HG02943 (cell line): ENCODE measurements around the gene FGD4.
"Not testable (repeated sequence)": the region's sequence is repeated elsewhere in the genome, so short reads cannot be mapped to it uniquely, and the experiment has no call there.

Experiments used
- ATAC-seq: cut with Tn5 transposase; IDR thresholded peaks from one replicate; pipeline ENCODE4 v1.9.1; 2021; ENCODE audit warnings: mild to moderate bottlenecking, low read depth, moderate library complexity; ENCODE audit not compliant: unreplicated experiment

The FGD4 gene

DNA sequence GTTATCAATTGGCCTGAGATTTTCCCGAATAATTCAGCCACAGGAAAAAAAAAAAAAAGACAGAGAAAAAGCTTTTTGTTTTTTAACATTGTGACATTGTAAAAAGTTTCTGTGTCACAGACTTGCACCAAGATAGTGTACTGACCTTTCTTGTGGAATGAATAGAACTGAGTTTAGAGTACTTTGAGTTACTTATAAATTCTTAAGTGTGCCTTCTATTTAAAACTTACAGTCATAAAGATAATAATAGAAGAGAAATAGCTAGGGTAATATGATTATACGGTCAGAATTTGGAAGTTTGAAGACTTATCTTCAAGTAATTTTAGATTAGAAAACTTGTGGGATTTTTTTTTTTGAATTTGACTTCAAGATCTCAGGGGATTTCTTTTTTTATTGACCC lies 88.8 kb downstream of the FGD4 start:
- no peak for ATAC-seq

DNA sequence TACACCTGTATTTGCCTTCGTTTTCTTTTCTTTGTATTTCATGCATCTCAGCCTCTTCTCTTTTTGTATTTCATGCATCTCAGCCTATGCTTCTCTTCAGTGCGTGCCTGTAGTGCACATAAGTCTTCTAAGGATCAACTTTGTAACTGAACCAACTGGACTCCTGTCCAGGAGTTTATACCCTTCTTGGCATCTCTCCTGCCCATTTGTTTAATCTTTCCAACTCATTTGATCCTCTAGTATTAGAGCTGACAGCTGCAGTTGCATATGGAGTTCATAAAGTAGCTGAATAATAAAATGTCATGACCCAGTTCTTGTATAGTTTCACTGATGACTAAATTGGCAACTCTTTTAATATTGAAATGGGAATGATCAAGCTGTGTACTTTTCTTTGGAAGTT lies 89.7 kb downstream of the FGD4 start:
- no peak for ATAC-seq

DNA sequence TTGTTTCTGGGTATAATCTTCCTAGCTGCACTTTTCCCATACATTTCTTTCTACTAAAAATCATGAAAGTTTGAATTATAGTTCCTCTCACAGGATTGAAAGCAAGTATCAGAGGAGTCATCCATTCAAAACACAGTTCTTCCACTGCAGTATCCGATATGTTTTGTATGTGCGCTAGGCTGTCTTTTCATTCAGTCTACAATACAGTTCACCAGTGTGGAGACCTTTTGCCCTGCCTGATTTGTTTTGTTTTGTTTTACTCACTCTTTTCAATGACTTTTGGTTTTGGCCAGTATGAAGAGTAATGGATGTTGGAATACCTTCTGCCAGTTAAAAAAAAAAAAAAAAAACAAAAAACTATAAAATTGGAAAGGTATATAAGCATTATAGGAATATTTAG lies 91.4 kb downstream of the FGD4 start:
- ATAC-seq: no peak

DNA sequence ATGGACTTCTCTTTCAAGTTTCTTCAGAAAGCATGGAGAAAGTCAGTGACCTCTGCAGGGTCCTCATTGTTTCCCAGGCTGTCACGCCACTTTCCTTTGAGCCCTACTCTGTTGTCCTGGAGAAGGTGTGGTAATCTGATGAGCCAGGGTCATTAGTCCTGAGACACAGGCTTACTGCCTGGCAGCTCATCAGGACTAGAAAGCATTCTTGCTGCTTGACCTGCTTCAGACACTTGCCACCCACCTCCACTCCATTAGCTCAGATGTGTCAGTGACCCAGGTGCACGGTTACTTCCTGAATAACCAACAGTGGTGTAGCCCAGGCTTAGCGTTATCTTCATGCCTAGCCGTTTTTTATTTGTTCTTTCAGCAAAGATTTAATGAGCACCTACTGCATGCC lies 93.9 kb downstream of the FGD4 start:
- no peak for ATAC-seq

DNA sequence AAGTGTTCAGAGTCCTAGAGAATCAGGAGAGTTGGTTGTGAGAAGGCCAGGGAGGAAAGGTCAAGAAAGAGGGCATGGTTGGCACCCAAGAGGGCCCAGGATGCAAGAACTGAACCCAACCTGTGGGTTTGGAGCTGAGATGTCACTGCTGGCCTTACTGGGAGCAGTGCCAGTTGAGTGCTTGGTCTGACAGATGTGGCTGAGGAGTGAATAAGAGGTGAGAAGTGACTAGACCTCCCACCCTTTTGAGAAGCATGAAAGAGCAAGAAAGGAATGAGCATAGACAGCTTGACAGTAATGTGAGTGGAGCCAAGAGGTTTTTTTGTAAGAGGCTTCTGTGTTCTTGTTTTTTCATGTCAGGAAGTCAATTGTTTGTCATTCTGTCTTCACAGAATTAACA lies 95.3 kb downstream of the FGD4 start:
- ATAC-seq: no peak

DNA sequence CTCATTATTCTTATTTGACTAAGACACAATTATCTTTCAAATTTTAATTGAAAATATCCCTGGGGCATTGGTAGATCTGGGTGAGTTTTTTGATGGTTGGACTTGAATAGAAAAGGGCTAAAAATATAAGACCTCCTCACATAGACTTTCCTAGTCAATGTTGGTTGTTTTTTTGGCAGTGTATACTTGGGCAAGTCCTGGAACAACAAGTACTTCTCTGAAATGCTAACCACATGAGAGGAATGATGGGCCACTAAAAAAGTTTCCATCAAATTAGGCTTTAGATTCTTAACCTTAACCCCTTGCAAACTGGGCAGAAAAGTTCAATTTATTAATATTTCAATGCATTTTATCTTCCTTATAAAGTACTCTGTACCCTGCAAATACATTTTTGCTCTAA lies 97.6 kb downstream of the FGD4 start:
- ATAC-seq: no peak

DNA sequence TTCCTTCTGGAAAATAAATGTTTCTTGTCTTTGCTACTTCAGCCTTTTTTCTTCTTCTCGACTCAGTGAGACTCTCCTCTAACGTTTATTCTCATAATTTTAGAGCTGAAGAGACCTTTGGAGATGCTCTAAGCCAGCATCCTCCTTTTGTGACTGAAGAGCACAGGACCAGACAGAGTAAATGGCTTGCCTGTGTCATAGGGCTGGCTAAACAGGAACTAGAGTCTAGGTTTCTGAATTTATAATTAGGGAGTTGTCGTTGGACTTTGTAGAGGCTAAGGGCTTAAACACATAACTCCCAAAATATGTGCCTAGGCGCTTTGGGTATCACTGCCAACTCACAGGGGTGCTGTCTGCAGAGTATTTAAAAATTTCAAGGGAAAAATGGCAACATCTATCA lies 98.5 kb downstream of the FGD4 start:
- no peak for ATAC-seq

DNA sequence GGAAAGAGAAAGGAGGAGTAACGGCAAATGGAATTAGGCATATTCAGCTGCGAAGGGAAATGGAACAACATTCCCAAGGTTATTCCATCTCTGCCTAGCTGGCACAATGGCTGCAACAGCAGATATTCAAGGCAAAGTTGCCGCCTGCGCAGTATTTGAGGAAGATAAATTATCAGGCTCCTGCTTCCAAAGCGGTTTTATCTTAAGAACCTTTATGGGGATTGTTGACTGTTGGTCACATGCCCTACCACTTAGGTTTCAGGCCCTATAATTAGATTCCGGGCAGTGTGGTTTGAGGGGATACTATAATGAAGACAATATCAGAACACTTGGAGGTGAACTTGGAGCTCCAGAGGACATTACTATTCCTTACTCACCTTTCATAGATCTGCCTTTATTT lies 99.7 kb downstream of the FGD4 start:
- ATAC-seq: no peak

DNA sequence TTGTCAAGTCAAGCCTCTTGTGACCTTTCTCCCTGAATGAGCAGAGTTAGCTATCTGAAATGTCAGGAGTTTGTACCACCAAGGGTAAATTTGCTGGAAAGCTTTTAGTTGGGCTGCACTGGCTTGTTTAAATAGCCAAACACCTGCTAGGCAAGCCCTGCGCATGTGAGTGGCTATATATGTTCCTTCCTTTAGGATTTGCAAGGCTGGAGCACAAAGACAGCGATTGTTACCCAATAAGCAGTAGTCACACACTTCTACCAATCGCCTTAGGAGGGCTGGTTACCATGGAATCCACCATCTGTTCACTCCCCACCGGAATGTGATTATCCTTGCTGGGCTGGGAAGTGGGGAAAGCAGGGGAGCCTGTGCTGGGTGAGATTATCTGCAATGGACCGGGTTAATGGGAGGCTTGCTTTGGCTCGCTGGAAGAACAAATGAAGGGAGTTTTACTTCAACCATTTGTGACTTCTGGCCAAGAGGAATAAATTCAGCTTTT lies 102.5 kb downstream of the FGD4 start:
- ATAC-seq: no peak

DNA sequence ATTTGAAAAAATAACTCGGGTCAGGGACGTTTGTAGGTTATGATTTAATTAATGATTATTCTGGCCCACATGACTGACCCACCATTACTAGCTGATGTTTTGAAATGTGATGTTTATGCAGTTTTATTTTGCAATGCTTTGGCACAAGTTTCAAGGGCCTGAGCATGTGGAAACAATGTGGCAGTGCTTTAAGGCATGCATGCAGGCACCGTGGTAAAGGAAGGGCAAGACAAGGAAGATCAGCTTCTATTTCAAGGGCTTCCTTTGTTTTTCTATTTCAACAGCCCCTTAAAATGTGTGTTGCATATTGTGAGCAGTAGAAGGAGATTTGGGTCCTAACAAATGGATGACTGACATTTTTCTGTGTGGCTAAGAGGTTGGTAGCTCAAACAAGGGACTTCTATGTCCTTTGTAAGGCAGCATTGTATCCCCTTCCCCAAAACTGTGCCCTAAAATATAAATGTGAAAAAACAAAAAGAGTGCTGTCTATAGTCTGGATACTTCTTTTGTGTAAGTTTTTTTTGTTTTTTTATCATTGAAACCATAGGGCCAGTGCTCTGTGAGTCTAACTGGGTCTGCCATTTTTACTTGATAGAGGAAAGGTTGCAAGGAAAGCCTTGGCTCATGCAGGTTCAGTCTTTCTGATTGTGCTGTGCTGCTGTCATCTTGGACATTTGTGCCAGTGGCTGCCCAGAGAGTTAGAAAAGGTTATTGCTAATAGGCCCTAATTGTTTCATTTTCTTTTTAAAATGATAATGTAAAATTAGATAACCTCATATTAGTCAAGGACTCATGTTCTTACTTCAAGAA lies 103.5 kb downstream of the FGD4 start:
- no peak for ATAC-seq

DNA sequence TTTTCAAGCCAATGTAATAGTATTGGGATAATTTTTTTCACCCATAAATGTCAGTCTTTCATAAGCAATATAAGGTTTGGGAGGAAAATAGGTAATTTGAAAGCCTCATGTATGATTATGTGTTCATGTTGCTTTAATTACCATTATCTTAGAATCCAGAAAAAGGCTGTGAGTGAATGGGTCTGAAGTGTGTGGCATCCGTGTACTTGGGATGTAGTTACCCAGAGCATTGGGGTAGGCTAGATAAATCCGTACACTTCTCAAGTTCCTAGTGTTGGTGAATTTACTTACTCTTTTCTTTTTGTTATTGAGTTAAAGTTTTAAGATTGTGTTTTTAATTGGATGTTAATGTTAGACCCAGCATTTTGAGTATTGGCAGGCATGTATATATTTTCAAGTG lies 104.4 kb downstream of the FGD4 start:
- ATAC-seq: no peak

DNA sequence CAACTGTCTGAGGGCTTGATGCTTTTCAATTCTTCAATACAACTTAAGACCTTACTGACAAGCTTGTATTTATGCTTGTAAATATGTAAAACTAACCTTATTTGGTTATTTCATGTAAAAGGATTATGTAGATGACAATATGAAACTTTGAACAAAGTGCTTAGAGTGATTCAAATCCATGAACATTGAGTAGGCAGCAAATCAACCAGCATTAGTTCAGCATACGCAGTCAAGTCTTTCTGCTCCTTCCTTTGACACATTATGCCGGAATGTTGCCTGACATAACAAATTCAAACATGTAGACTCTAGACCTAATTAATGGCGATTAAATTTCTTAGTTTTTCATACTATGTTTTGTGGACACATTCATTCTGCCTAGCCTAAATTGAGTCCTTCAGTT lies 105.2 kb downstream of the FGD4 start:
- ATAC-seq: no peak

DNA sequence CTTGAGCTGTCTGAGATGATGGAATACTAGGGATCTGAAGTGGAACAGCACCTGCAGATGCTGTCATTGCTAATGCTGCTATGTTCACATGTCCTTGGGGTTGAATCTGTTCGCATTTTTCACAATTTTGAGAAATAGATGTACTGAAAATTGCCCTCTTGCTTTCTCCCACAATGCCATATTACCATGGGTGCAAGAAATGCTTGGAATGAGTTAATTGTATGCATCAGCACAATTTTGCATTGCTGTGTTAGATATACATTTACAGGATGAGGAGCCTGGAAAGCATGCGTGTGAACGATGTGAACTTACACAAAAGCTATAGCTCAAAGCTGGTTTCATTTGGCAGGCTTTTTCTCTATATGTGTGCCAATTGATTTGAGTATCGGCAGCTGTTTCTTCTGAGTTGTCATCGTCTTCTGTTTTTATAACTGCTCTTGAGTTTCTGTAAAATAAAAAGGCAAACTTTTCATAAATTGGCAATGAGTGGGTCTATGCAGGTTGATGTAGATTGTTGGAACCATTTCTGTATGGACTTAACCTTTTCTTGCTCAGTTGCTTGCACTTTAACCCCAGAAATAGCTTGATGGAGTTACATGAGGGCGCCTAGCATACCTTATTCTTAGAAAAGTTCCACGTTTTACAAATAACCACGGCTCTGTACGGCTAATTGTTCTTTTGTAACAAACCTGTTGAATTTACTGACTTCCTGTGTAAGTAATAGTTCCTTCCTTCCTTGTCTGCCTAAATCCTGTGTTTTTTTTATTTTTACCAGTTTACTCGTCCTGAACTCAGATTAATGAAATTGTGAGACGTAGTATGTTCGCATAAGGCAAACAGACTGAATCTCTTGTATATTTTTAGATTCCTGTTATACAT lies 105.9 kb downstream of the FGD4 start:
- ATAC-seq: no peak

DNA sequence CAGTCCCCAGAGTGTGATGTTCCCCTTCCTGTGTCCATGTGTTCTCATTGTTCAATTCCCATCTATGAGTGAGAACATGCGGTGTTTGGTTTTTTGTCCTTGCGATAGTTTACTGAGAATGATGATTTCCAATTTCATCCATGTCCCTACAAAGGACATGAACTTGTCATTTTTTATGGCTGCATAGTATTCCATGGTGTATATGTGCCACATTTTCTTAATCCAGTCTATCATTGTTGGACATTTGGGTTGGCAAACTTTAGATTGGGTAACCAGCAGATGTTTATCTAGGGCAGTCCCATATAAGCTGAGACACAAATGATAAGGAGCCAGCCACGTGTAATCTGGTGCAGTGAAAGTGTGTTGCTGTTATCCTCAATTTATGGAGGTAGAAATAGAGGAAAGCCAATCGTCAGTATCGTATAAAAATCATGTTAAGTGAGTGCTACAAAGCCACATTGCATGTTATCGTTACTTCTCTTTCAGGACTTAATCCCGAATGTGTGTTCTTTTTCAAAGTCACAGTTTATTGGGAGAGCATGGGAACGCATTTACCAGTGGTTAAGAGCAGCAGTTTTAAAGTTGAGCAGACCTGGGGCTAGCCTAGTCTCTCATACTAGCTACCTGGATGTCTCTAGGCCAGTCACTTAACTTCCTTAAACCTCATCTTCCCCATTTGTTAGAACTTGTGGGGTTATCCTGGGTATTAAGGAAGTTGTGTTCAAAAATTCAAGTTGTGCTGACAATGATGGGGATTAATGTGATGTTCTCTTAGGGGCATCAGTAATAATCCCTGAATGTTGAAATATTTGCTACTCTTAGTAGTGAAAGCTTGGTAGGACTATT lies 108.0 kb downstream of the FGD4 start:
- not testable (repeated sequence) for ATAC-seq

DNA sequence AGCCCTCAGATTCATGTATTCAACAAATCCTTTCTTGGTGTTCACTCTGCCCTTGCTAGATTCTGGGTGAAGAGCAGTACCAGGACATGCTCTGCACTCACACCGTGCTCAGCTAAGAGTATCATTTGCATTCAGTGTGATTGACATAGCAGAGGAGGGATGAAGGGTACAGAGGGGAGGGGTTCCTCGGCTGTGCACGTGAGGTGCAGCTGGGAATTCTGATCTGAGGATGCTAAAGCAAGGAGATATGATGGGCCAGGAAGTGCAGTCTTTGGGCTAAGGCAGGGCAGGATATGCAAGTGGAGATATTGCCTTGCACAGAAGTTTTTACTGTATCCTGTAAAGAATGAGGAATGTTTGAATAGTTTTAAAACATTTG lies 108.6 kb downstream of the FGD4 start:
- ATAC-seq: no peak

DNA sequence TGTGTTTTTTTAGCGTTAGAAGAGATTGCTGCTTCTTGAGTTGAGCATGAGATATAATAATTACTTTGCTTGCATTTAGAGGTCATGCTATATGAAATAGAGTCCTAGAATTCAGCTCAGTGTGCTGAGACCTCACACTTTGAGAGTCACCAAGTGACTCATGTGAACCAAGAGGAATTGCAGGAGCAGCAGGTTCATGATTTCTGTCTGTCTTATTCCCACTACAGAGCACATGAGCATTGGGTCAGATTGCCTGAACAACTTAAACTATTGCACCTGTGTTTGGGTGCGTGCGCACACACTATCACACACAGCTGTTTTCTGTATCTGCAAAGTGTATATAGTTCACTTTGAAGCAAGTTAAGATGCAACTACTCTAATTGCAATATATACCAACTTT lies 109.3 kb downstream of the FGD4 start:
- no peak for ATAC-seq

DNA sequence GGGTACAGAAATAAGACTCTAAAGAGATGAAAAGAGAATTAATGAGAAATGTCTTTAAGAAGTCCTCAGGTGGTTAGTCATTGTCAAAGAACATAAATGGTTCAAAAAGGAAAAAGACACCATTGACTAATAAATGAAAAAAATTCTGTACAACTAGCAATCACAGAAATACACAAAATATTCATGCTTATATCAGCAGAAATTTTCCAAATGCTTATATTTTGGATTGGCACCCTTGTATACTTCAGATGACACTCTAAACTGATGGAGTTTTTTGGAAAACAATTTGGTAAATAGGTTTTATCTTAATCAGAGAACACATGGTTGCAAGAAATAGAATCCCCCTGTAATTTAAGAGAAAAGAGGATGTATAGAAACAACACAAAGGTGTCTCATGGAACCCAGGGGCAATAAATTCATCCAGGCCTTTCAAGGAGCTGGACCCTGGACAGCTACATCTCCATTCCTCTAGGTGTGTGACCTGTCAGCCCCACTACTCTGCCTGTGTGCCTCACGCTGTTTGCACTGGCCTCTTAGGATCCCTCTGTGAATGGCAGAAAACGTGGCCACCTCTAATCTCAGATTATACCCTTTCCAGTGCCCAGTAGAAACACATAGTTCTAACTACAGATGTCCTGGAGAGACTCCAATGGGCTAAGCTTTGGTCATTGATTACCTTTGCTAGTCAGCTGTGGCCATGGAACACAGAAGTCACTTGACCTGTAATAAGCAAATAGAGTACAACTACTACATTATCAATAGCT lies 110.2 kb downstream of the FGD4 start:
- no peak for ATAC-seq

DNA sequence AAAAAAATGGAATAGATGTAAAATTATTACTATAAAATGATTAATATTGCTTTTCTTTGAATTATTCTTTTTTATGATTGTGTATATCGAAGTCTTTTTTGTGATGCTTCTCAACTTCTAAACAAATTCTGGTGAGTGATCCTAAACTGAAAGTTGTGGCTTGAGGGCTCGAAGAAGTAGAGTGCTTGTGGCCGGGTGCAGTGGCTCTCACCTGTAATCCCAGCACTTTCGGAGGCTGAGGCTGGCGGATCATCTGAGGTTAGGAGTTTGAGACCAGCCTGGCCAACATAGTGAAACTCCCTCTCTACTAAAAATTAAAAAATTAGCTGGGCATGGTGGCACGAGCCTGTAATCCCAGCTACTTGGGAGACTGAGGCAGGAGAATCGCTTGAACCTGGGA lies 112.6 kb downstream of the FGD4 start:
- ATAC-seq: not testable (repeated sequence)

DNA sequence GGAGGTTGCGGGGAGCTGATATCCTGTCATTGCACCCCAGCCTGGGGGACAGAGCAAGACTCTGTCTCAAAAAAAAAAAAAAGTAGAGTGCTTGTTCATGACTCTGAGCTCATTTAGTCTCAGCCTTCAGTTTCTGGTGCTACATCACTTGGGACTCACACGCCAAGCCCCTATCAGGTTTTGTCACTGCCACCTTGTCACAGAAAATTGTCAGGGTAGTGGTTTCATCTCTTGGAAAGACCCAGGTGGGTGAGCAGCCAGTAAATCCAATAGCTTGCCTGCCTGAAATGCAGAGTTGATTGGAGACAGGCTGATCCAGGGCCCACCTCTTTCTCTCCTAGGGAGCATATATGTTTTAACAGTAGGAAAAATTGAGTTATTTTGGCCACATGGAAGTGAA lies 113.0 kb downstream of the FGD4 start:
- no peak for ATAC-seq

DNA sequence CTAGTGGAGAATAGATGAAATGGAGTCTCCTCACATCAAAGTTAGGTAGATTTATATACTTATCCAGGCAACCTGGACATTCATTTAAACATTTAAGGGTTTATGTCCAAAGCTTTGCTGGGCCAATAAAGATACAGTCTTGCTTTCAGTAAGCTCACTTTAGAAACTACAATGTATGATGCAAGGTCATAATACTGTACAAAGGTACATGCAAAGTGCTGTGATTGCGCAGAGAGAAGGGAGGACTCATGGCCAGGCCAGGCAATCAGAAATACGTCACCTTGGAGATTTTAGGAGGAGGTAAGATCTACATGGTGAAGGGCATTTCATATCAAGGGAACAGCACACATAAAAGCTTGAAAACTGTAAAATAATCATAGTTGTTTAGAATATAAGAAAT lies 113.6 kb downstream of the FGD4 start:
- no peak for ATAC-seq
